ENCODE results near the gene PRKN.

DNA sequence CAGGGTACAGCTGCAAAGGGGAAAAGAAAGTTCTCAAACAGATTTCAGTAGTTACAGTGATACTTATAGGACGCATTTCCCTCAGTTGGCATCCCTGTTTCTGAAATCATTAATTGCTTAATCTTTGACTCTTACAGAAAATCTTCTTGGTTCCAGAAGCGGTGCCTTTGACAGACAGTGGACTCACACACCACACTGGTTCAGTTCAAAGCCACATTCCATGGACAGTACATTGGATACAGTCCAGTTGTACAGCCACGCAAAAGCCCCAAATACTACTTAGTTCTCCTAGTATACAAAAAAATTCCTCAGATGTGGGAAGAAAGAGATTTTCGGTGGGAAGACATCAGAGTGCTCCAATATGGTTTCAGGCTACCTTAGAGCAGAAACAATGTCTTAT, 460.4 kb downstream of the PRKN start:
- TF ChIP-seq, protein P1, sequence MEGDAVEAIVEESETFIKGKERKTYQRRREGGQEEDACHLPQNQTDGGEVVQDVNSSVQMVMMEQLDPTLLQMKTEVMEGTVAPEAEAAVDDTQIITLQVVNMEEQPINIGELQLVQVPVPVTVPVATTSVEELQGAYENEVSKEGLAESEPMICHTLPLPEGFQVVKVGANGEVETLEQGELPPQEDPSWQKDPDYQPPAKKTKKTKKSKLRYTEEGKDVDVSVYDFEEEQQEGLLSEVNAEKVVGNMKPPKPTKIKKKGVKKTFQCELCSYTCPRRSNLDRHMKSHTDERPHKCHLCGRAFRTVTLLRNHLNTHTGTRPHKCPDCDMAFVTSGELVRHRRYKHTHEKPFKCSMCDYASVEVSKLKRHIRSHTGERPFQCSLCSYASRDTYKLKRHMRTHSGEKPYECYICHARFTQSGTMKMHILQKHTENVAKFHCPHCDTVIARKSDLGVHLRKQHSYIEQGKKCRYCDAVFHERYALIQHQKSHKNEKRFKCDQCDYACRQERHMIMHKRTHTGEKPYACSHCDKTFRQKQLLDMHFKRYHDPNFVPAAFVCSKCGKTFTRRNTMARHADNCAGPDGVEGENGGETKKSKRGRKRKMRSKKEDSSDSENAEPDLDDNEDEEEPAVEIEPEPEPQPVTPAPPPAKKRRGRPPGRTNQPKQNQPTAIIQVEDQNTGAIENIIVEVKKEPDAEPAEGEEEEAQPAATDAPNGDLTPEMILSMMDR (IDR thresholded peaks at IDR 0.05): no peak
- TF ChIP-seq POLR2A (IDR thresholded peaks at IDR 0.05): no peak
